Hindlimb muscle (tissue), 1 donor: Measurements from ENCODE around the gene IL32. TPM values are rescaled to one million over a fixed set of nuclear protein-coding genes. Genes with fewer than 3 reads are reported as not detected.
"Not testable (repeated sequence)": the region's sequence is repeated elsewhere in the genome, so short reads cannot be mapped to it uniquely, and the experiment has no call there.

Experiments
- DNase-seq: peaks from one replicate; pipeline ENCODE4 v3.0.0-alpha.2; 2013
- polyA plus RNA-seq: library from polyadenylated mRNA; unstranded; fragments of 120-200 nt; gene quantifications from one replicate; pipeline ENCODE4 v1.2.1, GENCODE V29; 2013; ENCODE audit not compliant: insufficient read length

The IL32 gene
- polyA plus RNA-seq, 1 donor = 161 TPM

DNA sequence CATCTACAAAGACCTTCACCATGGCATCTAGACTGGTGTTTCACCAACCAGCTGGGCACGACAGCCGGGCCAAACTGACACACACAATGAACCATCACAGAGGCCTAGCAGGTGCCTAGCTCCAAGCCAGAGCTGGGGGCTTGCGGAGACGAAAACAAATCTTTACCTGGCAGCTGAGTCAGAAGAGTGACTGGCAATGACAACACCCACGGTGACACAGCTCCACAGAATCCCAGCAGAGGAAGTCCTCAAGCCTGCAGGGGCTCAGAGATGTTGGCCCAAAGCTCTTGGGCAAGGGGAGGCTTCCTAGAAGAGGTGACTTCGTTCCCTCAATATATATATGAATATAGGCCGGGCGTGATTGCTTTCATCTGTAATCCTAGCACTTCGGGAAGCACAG is 13.9 kb upstream of the IL32 start:
- DNase-seq = no peak

- not testable (repeated sequence) for DNase-seq
Measured at GRCh38 chr16:3052571-3053329, 12.7 kb upstream of the IL32 start.

GRCh38 chr16:3053330-3053710 is 12.1 kb upstream of the IL32 start:
- not testable (repeated sequence) for DNase-seq

DNA sequence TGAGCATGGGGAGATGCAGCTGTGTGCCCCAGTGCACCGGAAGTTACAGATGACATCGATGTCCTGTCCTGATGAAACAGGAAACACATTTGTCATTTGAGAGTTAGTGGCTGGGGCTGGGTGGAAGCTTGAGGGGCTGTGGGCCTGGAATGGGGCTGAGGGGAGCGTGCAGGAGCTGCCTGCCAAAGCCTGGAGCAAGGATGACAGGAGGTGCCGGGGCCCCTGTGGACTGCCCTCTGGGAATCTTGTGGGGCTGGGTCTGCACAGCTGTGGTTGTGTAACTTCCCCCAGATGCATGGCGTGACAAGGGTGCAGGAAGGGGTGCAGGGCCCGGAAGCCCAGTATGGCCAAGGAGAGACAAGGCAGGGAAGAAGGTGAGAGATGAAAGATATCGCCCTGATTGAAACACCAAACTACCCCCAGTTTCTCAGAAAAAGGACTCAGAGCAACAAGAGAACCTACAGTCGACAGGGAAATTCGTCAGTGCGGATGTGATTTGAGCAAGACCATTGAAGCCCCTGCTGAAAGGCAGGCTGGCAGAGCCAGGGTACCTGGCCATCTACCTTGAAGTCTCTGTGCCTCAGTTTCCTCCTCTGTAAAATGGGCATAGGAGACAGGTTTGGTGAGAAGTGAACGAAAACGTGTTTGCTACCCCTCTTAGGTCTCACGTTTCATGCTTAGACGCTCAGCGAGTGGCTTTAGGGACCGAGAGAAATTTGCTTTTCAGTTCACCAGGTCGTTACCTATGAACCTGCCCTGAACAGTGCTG is 10.3 kb upstream of the IL32 start:
- no peak for DNase-seq

GRCh38 chr16:3055734-3056115 is 9.7 kb upstream of the IL32 start:
- DNase-seq = not testable (repeated sequence)

DNA sequence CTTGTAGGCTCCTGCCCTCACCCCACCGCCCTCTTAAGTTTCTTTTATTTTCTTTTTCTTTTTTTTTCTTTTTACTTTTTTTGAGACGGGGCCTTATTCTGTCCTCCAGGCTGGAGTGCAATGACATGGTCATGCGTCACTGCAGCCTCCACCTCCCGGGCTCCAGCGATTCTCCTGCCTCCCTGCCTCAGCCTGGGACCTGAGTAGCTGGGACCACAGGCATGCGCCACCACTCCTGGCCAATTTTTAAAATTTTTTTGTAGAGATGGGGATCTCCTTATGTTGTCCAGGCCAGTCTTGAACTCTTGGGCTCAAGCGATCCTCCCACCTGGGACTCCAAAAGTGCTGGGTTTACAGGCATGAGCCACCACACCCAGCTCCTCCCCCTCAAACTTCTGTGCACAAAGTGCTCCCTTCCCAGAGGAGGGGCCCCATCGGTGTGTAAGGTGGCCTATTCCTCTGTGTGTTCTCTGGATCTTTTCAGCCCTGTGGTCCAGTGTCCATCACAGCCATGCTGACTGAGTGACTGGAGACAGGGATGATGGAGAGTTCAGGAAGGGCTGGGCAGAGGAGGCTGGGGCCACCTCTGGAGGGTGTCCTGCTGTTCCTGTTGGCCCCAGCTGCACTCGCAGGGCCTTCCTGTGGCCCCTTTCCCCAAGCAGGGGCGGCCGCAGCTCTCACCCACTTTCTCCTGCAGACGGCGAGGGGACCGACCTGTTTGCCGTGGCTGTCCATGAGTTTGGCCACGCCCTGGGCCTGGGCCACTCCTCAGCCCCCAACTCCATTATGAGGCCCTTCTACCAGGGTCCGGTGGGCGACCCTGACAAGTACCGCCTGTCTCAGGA is 8.9 kb upstream of the IL32 start:
- no peak for DNase-seq

GRCh38 chr16:3057181-3058138 is 8.0 kb upstream of the IL32 start:
- no peak for DNase-seq

- no peak for DNase-seq
Measured at GRCh38 chr16:3058139-3059030, 7.1 kb upstream of the IL32 start.

DNA sequence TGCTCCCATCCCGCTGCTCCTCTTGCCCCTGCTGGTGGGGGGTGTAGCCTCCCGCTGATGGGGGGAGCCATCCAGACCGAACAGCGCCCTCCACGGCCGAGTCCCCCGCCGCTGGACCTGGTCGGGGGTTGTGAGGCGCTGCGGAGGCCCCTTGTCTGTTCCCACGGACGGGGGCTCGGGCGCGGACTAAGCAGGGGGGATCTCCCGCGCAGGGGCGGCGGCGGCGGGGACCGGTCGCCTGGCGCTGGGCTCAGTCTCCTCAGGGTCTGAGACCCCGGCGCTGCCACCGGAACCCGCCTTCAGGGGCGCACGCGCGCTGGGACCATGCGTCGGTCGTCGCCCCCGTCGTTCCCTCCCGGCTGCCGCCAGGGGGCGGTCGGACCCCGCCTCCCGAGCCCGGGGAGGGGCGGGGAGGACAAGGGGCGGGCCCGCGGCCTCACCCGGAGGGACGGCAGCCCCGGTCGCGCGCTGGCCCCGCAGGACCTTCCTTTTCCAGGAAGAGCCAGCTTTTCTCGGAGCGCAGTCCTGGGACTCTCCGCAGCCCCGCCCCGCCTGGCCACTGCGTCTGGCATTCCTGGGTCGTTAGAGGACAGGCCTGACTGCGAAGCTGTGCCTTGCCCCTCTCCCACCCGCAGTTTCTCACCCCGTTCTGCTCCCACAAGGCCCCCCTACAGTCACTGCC is 6.3 kb upstream of the IL32 start:
- DNase-seq = peak; percentile 91

- no peak for DNase-seq
Measured at GRCh38 chr16:3059723-3060242, 5.7 kb upstream of the IL32 start.

GRCh38 chr16:3060339-3061127 is 4.9 kb upstream of the IL32 start:
- no peak for DNase-seq

GRCh38 chr16:3062553-3062952 is 2.9 kb upstream of the IL32 start:
- DNase-seq = no peak

DNA sequence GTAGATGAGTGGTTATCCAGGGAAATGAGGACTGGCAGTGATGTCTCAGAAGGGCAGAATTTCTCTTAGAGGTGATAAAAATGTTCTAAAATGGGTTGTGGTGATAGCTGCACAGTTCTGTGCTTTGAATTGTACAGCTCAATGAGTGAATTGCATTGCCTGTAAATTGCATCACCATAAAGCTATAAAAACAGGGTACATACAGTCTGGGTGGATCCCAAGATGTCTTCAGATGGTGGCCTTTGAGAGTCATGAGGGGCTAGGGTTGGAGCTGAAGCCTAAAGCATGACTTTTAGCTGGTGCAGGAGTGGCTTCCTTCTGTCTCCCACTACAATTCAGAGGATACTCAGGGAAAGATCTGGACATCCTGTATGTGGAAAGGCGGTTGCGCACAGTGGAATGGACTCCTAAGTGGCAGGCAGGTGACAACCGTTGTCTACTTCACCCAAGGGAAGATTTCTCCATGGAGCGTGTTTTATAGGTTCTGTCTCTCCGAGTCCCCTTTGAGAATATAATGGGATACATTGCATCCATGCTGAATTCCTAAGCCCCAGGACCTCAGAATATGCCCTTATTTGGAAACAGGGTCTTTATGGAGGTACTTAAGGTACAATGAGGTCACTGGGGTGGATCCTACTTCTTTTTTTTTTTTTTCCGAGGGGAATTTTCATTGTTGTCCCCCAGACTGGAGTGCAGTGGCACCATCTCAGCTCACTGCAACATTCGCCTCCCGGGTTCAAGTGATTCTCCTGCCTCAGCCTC is 1.6 kb upstream of the IL32 start:
- DNase-seq = no peak

GRCh38 chr16:3065742-3066439 is 451 bp downstream of the IL32 start:
- DNase-seq = no peak

DNA sequence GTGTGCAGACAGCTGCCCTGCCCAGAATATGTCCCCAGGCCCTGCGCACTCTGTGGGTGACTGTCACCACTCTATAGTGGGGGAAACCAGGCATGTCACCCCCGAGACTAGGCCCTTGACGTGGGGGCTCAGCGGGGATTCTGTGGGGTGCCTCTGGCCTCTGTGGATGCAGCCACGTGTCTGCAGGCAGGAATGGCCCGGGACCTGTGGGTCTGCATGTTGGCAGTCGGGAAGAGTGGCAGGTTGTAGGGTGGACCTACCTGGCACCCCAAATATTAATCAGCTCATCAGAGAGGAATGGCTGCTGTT is 954 bp downstream of the IL32 start:
- DNase-seq = no peak

GRCh38 chr16:3068487-3068886 is 3.0 kb downstream of the IL32 start:
- no peak for DNase-seq

DNA sequence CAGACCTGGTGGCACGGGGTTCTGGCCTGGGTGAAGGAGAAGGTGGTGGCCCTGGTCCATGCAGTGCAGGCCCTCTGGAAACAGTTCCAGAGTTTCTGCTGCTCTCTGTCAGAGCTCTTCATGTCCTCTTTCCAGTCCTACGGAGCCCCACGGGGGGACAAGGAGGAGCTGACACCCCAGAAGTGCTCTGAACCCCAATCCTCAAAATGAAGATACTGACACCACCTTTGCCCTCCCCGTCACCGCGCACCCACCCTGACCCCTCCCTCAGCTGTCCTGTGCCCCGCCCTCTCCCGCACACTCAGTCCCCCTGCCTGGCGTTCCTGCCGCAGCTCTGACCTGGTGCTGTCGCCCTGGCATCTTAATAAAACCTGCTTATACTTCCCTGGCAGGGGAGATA is 3.7 kb downstream of the IL32 start:
- not testable (repeated sequence) for DNase-seq

- DNase-seq = no peak
Measured at GRCh38 chr16:3070608-3071111, 5.2 kb downstream of the IL32 start.
